OCI-LY3 (cell line): ENCODE measurements around the gene SELENBP1.
"Not testable (repeated sequence)": the region's sequence is repeated elsewhere in the genome, so short reads cannot be mapped to it uniquely, and the experiment has no call there.

Source experiments
- H2AFZ ChIP-seq: fragments of 200-600, 300-600 bp; shearing (Covaris generic); 2 replicates; pipeline ENCODE4 v1.6.0; 2014; ENCODE audit warnings: antibody characterized with exemption, low read depth, low read length
- H3K27ac ChIP-seq: fragments of 200-600, 300-600 bp; sonication (generic); 2 replicates; pipeline ENCODE4 v1.5.1; 2014; ENCODE audit warnings: mild to moderate bottlenecking, low read length, moderate library complexity, mixed read lengths
- H3K27me3 ChIP-seq: fragments of 200-600, 300-600 bp; sonication (generic); 2 replicates; pipeline ENCODE4 v1.6.1; 2014; ENCODE audit warnings: low read depth, low read length, mixed read lengths
- H3K36me3 ChIP-seq: fragments of 200-600, 300-600 bp; sonication (generic); replicated peaks from 2 replicates; pipeline ENCODE3; 2014; ENCODE audit warnings: low read depth, low read length, mixed read lengths
- H3K4me1 ChIP-seq: fragments of 300-600, 200-600 bp; sonication (generic); 2 replicates; pipeline ENCODE4 v1.6.1; 2014; ENCODE audit warnings: low read length, mixed read lengths
- H3K4me2 ChIP-seq: fragments of 200-600, 300-600 bp; sonication (generic); 2 replicates; pipeline ENCODE4 v1.6.1; 2014; ENCODE audit warnings: low read length, mixed read lengths
- H3K4me3 ChIP-seq: fragments of 300-600, 200-600 bp; sonication (generic); 2 replicates; pipeline ENCODE4 v1.5.1; 2014; ENCODE audit warnings: antibody characterized with exemption, mild to moderate bottlenecking, low read length, moderate library complexity
- H3K79me2 ChIP-seq: fragments of 300-600, 200-600 bp; shearing (Covaris generic); 2 replicates; pipeline ENCODE4 v1.6.1; 2014; ENCODE audit warnings: mild to moderate bottlenecking, low read length, mixed read lengths
- H3K9ac ChIP-seq: fragments of 300-600, 200-600 bp; shearing (Covaris generic); 2 replicates; pipeline ENCODE4 v1.6.0; 2014; ENCODE audit warnings: mild to moderate bottlenecking, low read length, moderate library complexity
- H3K9me3 ChIP-seq: fragments of 200-600, 300-600 bp; shearing (Covaris generic); 2 replicates; pipeline ENCODE4 v1.6.1; 2014; ENCODE audit warnings: low read length, mixed read lengths; ENCODE audit not compliant: insufficient read depth
- H4K20me1 ChIP-seq: fragments of 200-600, 300-600 bp; sonication (generic); 2 replicates; pipeline ENCODE4 v1.6.1; 2016; ENCODE audit warnings: low read length, mixed read lengths; ENCODE audit not compliant: insufficient read depth
- CTCF ChIP-seq: fragments of 200-600, 300-600 bp; sonication (generic); IDR thresholded peaks from 2 replicates; pipeline ENCODE4 v1.5.1; 2014; ENCODE audit warnings: antibody characterized with exemption, low read length, low read depth
- EZH2phosphoT487 ChIP-seq: fragments of 200-600 bp; shearing (Covaris generic); IDR thresholded peaks from 2 replicates; pipeline ENCODE4 v1.6.1; 2018; ENCODE audit warnings: antibody characterized with exemption, mixed run types, low read depth

The SELENBP1 gene

GRCh38 chr1:151391079-151391563, 18.6 kb upstream of the SELENBP1 start:
- no peaks in the 10 kb centered on the region for H4K20me1 ChIP-seq
- H3K27ac ChIP-seq, result no peak overlapping the region
- H3K4me3 ChIP-seq, result no peak overlapping the region
- no peaks in the 10 kb centered on the region for H3K9me3 ChIP-seq
- H3K4me1 ChIP-seq, result no peaks in the 10 kb centered on the region
- no peaks in the 10 kb centered on the region for H3K36me3 ChIP-seq
- H2AFZ ChIP-seq, result no peak overlapping the region
- TF ChIP-seq EZH2phosphoT487 (no peak), CTCF (no peak)
- H3K27me3 ChIP-seq, result 0 out of 2 replicates have a peak, but pooled peaks cover 3% of the 10 kb centered on the region
- no peak overlapping the region for H3K4me2 ChIP-seq
- no peak overlapping the region for H3K9ac ChIP-seq
- H3K79me2 ChIP-seq, result no peaks in the 10 kb centered on the region

- not testable (repeated sequence) for H3K36me3 ChIP-seq, H3K27me3 ChIP-seq, H3K9me3 ChIP-seq, H3K79me2 ChIP-seq, H3K4me3 ChIP-seq, H3K4me1 ChIP-seq, H3K9ac ChIP-seq, H2AFZ ChIP-seq, H3K4me2 ChIP-seq, H3K27ac ChIP-seq, H4K20me1 ChIP-seq
These were observed 17.9 kb upstream of the SELENBP1 start for GRCh38 chr1:151390221-151391078.

- no peak overlapping the region for H3K9ac ChIP-seq
- no peaks in the 10 kb centered on the region for H4K20me1 ChIP-seq
- no peaks in the 10 kb centered on the region for H3K27me3 ChIP-seq
- no peaks in the 10 kb centered on the region for H3K36me3 ChIP-seq
- H3K4me2 ChIP-seq, result no peak overlapping the region
- no peak overlapping the region for H2AFZ ChIP-seq
- no peak for TF ChIP-seq EZH2phosphoT487
- TF ChIP-seq CTCF, result no peak
- no peaks in the 10 kb centered on the region for H3K4me1 ChIP-seq
- no peak overlapping the region for H3K27ac ChIP-seq
- no peaks in the 10 kb centered on the region for H3K9me3 ChIP-seq
- H3K79me2 ChIP-seq, result no peaks in the 10 kb centered on the region
- no peak overlapping the region for H3K4me3 ChIP-seq
These were observed 13.5 kb upstream of the SELENBP1 start for GRCh38 chr1:151386002-151386401.

GRCh38 chr1:151384584-151384983, 12.1 kb upstream of the SELENBP1 start:
- Histone ChIP-seq H3K4me1 (no peaks in the 10 kb centered on the region), H3K4me3 (no peak overlapping the region), H3K9ac (no peak overlapping the region), H3K36me3 (no peaks in the 10 kb centered on the region), H4K20me1 (no peaks in the 10 kb centered on the region), H3K79me2 (no peaks in the 10 kb centered on the region), H3K4me2 (no peak overlapping the region), H2AFZ (0 out of 2 replicates have a peak overlapping the region, but pooled peaks have one; percentile 6), H3K27me3 (no peaks in the 10 kb centered on the region), H3K27ac (no peak overlapping the region), H3K9me3 (no peaks in the 10 kb centered on the region)
- TF ChIP-seq EZH2phosphoT487, result no peak
- TF ChIP-seq CTCF, result no peak
